Measurements from ENCODE around the gene CFAP54. TPM values are rescaled to one million over a fixed set of nuclear protein-coding genes. Genes with fewer than 3 reads are reported as not detected.

CFAP54 gene
- polyA plus RNA-seq, 3 donors: not detected

- Mint-ChIP-seq H3K4me1 (peaks cover 4% of the 10 kb centered on the region), H3K9me3 (no peaks in the 10 kb centered on the region), H3K36me3 (no peaks in the 10 kb centered on the region), H3K27me3 (ENCODE audit: low read depth in 3 of 3) (peaks cover 0 to 2% (median 0%) of the 10 kb centered on the region in 3 donors), H3K4me3 (no peak overlapping the region), H3K27ac (no peak overlapping the region)
- Histone ChIP-seq H3K4me1 (ENCODE audit: control insufficient read depth in 1 of 2, insufficient read depth in 2 of 2, low read length in 2 of 2) (no peaks in the 10 kb centered on the region), H3K9ac (ENCODE audit: insufficient read depth, low read length, poor library complexity, severe bottlenecking) (no peak overlapping the region), H3K79me2 (ENCODE audit: insufficient read depth, low read length) (no peaks in the 10 kb centered on the region), H4K20me1 (ENCODE audit: insufficient read depth, low read length) (no peaks in the 10 kb centered on the region), H3K27ac (ENCODE audit: low read depth in 1 of 2, low read length in 2 of 2) (no peak overlapping the region), H3K27me3 (ENCODE audit: control insufficient read depth in 2 of 2, insufficient read depth in 2 of 2, low read length in 2 of 2) (no peaks in the 10 kb centered on the region), H3K36me3 (replicated peaks in 1 of 2; ENCODE audit: control insufficient read depth in 1 of 2, insufficient read depth in 2 of 2, low read length in 2 of 2) (no peaks in the 10 kb centered on the region), H3K9me3 (replicated peaks in 1 of 2; ENCODE audit: control insufficient read depth in 1 of 2, insufficient read depth in 1 of 2, low read length in 2 of 2) (no peaks in the 10 kb centered on the region), H3K4me3 (replicated peaks in 1 of 3; ENCODE audit: low read depth in 2 of 3, low read length in 3 of 3) (no peak overlapping the region), H3K4me2 (replicated peaks; ENCODE audit: extremely low read depth, low read length, poor library complexity, severe bottlenecking) (no peak overlapping the region), H2AFZ (ENCODE audit: insufficient read depth, low read depth, low read length, poor library complexity, severe bottlenecking) (no peak overlapping the region)
- intact Hi-C loops (cut with micrococcal nuclease): no loop called here
- TF ChIP-seq CTCF (IDR thresholded peaks at IDR 0.05): no peak
- DNase-seq: no peak
- WGBS (ENCODE audit: insufficient coverage): 100% methylated on average over 1 of the region's 1 CpG
Measured at GRCh38 chr12:96506776-96507175, 17.4 kb downstream of the CFAP54 start.

GRCh38 chr12:96510306-96510764 is 21.0 kb downstream of the CFAP54 start:
- H3K9me3 ChIP-seq (replicated peaks in 1 of 2; ENCODE audit: control insufficient read depth in 1 of 2, insufficient read depth in 1 of 2, low read length in 2 of 2): no peaks in the 10 kb centered on the region
- Mint-ChIP-seq H3K4me1 (no peaks in the 10 kb centered on the region), H3K36me3 (no peaks in the 10 kb centered on the region), H3K9me3 (no peaks in the 10 kb centered on the region), H3K27me3 (ENCODE audit: low read depth in 3 of 3) (peaks cover 0 to 2% (median 0%) of the 10 kb centered on the region in 3 donors), H3K27ac (no peak overlapping the region), H3K4me3 (no peak overlapping the region)
- no peaks in the 10 kb centered on the region for H3K36me3 ChIP-seq (replicated peaks in 1 of 2; ENCODE audit: control insufficient read depth in 1 of 2, insufficient read depth in 2 of 2, low read length in 2 of 2)
- no peak overlapping the region for H3K27ac ChIP-seq (ENCODE audit: low read depth in 1 of 2, low read length in 2 of 2)
- intact Hi-C loops (cut with micrococcal nuclease): loop anchor here (5.0 to 10.0 kb wide), 2 partner anchors 296 to 448 kb away; no protein-coding TSS in a partner anchor
- no peaks in the 10 kb centered on the region for H4K20me1 ChIP-seq (ENCODE audit: insufficient read depth, low read length)
- no peaks in the 10 kb centered on the region for H3K4me1 ChIP-seq (ENCODE audit: control insufficient read depth in 1 of 2, insufficient read depth in 2 of 2, low read length in 2 of 2)
- no peaks in the 10 kb centered on the region for H3K79me2 ChIP-seq (ENCODE audit: insufficient read depth, low read length)
- DNase-seq: no peak
- no peaks in the 10 kb centered on the region for H3K27me3 ChIP-seq (ENCODE audit: control insufficient read depth in 2 of 2, insufficient read depth in 2 of 2, low read length in 2 of 2)
- no peak overlapping the region for H3K9ac ChIP-seq (ENCODE audit: insufficient read depth, low read length, poor library complexity, severe bottlenecking)
- H3K4me2 ChIP-seq (replicated peaks; ENCODE audit: extremely low read depth, low read length, poor library complexity, severe bottlenecking): no peak overlapping the region
- H3K4me3 ChIP-seq (replicated peaks in 1 of 3; ENCODE audit: low read depth in 2 of 3, low read length in 3 of 3): no peak overlapping the region
- TF ChIP-seq CTCF (IDR thresholded peaks at IDR 0.05): no peak
- 83% methylated on average over 1 of the region's 3 CpGs for WGBS (ENCODE audit: insufficient coverage)
- no peak overlapping the region for H2AFZ ChIP-seq (ENCODE audit: insufficient read depth, low read depth, low read length, poor library complexity, severe bottlenecking)

Measured in CD14-positive monocyte (primary cell).